Dendritic cell treated with granulocyte-macrophage colony-stimulating factor and Interleukin-4, amounts not matched to agents 40 ng/mL and 50 ng/mL, for 4 days (primary cell): ENCODE measurements around the gene ZNF776.
"Not testable (repeated sequence)": the region's sequence is repeated elsewhere in the genome, so short reads cannot be mapped to it uniquely, and the experiment has no call there.

Experiments used
- H3K27ac Mint-ChIP-seq: one replicate; pipeline ENCODE4 v1.8.0; 2022; ENCODE audit warnings: mild to moderate bottlenecking, mixed read lengths
- H3K27me3 Mint-ChIP-seq: one replicate; pipeline ENCODE4 v1.8.0; 2022; ENCODE audit warnings: mild to moderate bottlenecking, mixed read lengths
- H3K36me3 Mint-ChIP-seq: one replicate; pipeline ENCODE4 v1.8.0; 2022; ENCODE audit warnings: low read depth, mixed read lengths
- H3K4me1 Mint-ChIP-seq: one replicate; pipeline ENCODE4 v1.8.0; 2022; ENCODE audit warnings: low read depth, mixed read lengths
- H3K4me3 Mint-ChIP-seq: one replicate; pipeline ENCODE4 v1.8.0; 2022; ENCODE audit warnings: mild to moderate bottlenecking, moderate library complexity, mixed read lengths
- H3K9me3 Mint-ChIP-seq: one replicate; pipeline ENCODE4 v1.8.0; 2022; ENCODE audit warnings: mixed read lengths
- intact Hi-C: fragments of 100-400 bp; cut with micrococcal nuclease; formaldehyde crosslinking; loops from one replicate; pipeline ENCODE4 v1.15.0; 2022

Gene ZNF776

DNA sequence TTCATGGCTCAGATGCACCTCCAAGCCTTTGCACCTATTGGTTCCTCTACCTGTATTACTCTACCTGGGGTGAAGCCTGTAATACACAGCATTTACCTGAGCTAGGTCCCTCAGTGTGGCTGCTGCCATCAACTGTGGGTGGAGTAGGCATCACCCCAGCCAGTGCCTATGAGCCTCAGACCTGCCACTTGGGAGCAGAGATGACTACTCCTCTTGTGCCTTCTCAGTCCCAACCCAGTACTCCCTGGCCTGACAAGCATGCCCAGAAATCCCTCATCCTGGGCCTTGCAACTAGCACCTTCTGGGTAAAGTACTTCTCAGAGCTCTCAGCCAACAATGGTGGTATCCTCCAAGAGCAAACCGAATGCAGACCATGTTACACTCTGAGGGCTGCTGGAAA lies 50.0 kb downstream of the ZNF776 start:
- H3K9me3 Mint-ChIP-seq, H3K4me3 Mint-ChIP-seq, H3K27ac Mint-ChIP-seq, intact Hi-C loops, H3K27me3 Mint-ChIP-seq: not testable (repeated sequence)
- peaks cover 22% of the 10 kb centered on the region for H3K4me1 Mint-ChIP-seq
- peaks cover 55% of the 10 kb centered on the region for H3K36me3 Mint-ChIP-seq

DNA sequence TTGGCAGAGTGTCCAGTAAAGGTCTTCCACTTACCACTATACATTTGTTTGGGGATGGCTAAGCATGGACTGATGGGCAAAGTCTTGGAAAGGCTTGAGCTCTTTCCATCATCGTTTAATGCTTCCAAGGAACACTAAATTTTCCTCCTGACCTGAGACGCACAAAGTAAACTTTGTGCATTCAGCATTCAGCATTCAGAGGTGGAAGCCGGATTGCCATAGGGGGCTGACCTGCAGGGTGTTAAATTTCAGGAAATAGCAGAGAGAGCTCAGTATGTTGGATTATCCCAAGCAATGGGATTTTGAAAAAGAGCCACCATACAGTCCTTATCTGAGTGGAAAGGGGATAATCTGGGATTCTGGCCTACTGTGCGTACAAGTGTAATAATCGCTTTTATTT lies 54.1 kb downstream of the ZNF776 start:
- peaks cover 3% of the 10 kb centered on the region for H3K27me3 Mint-ChIP-seq
- no peak overlapping the region for H3K4me3 Mint-ChIP-seq
- H3K36me3 Mint-ChIP-seq, result peaks cover 24% of the 10 kb centered on the region
- H3K27ac Mint-ChIP-seq, result no peak overlapping the region
- no peaks in the 10 kb centered on the region for H3K9me3 Mint-ChIP-seq
- H3K4me1 Mint-ChIP-seq, result peaks cover 51% of the 10 kb centered on the region
- intact Hi-C loops, result no loop called here

DNA sequence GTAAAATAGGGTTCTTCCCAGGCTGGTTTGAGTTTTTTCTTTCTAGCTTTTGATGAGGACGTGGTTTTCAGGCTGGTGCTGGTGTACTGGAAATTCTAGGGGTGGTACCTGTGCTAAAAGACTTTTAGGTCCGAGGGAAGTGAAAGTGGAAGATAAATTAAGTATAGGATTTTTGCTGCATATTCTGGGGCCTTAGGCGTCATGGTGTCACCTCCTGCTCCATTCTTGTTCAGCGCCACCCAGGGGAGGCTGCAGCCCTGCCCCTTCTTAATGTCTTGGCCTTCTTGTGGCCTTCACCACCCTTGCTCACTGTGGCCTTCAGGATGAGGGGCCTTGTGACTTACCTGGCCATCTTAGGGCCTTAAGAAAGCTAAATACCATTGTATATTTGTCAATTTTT lies 55.7 kb downstream of the ZNF776 start:
- Mint-ChIP-seq H3K4me1 (peaks cover 51% of the 10 kb centered on the region), H3K4me3 (no peak overlapping the region), H3K9me3 (no peaks in the 10 kb centered on the region), H3K27me3 (peaks cover 3% of the 10 kb centered on the region), H3K27ac (no peak overlapping the region), H3K36me3 (peaks cover 20% of the 10 kb centered on the region)
- intact Hi-C loops, result no loop called here

DNA sequence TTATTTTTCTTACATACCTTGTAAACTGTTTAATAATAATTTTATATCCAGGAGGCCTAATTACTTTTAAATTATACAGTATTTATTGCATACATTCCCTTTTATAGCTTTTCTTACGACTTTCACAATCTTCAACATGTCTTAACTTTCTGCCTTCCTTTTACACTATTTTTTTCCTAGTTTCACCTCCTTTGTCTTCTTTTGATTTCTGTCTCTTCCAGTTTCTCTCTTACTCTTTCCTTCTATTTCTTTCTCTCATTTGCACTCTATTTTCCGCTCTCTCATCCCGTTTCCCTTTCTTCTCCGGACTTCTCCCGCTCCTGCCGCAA lies 56.6 kb downstream of the ZNF776 start:
- Mint-ChIP-seq H3K27ac (peak overlapping the region; percentile 83), H3K9me3 (no peaks in the 10 kb centered on the region), H3K4me1 (peaks cover 47% of the 10 kb centered on the region), H3K4me3 (peak overlapping the region; percentile 88), H3K36me3 (peaks cover 30% of the 10 kb centered on the region), H3K27me3 (peaks cover 3% of the 10 kb centered on the region)
- intact Hi-C loops, result no loop called here

DNA sequence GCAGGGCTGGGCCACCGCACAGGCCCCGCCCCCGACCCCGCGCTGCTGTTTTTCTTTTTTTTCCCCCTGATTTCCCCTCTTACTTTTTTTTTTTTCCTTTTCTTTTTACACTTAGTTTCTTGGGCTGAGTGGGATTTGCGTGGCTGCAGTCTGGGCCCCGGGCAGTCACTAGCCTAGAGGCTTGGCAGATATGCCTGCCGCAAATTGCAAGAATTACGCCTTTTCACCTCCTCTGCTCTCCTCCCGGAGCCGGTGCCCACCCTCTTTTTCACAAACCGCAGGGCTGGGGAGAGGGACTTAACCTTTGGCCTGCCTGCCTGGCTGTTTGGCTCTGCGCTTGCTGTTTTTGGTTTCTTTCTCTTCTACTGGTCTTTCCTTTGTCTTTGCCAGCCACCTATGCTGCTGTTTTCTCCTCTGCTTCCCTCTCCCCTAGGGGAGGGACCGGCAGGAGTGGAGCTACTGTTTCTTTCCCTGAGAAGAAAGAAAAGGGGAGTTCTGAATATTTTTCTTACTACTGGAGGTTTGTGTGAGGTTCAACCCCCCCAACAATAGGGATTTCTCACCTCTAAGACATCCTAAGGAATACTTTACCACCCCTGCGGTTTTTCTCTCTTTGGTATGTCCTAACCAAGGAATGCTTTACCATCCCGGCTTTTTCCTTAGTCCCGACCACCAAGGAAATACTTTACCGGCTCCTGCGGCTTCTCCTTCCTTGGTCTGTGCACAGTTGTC lies 57.1 kb downstream of the ZNF776 start:
- H3K36me3 Mint-ChIP-seq, result peaks cover 35% of the 10 kb centered on the region
- no peaks in the 10 kb centered on the region for H3K9me3 Mint-ChIP-seq
- intact Hi-C loops, result no loop called here
- peaks cover 42% of the 10 kb centered on the region for H3K4me1 Mint-ChIP-seq
- H3K4me3 Mint-ChIP-seq, result peak overlapping the region; percentile 88
- peaks cover 3% of the 10 kb centered on the region for H3K27me3 Mint-ChIP-seq
- peak overlapping the region; percentile 83 for H3K27ac Mint-ChIP-seq

DNA sequence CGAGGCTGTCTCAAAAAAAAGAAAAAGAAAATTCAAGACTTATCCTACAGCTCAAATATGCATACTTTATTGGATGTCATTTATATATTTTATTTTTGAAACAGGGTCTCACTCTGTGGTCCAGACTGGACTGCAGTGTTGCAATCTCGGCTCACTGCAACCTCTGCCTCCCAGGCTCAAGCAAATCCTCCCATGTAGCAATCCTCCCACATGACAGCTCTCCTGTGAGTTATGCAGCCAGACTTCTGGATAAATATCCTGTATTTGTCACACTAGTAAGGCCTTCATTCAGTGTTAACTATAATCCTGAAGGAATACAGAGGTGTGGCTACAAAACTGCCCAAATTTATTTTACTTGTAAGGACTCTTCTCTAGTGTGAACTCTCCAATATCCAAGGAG lies 60.9 kb downstream of the ZNF776 start:
- H3K36me3 Mint-ChIP-seq, result peaks cover 62% of the 10 kb centered on the region
- no peak overlapping the region for H3K27ac Mint-ChIP-seq
- H3K9me3 Mint-ChIP-seq, result no peaks in the 10 kb centered on the region
- intact Hi-C loops, result no loop called here
- H3K4me3 Mint-ChIP-seq, result no peak overlapping the region
- peaks cover 3% of the 10 kb centered on the region for H3K27me3 Mint-ChIP-seq
- H3K4me1 Mint-ChIP-seq, result peaks cover 34% of the 10 kb centered on the region
